Stimulated activated CD8-positive, alpha-beta memory T cell treated with anti-CD3 and anti-CD28 coated beads, Interleukin-12 subunit alpha, Interleukin-12 subunit beta, amount 100 ng/mL, for 24 hours (primary cell): ENCODE data around the gene ACTR6.

ENCODE experiments used
- DNase-seq: peaks from one replicate; pipeline ENCODE4 v3.0.0-alpha.2; 2020; ENCODE audit errors: extremely low read depth

ACTR6 gene

DNA sequence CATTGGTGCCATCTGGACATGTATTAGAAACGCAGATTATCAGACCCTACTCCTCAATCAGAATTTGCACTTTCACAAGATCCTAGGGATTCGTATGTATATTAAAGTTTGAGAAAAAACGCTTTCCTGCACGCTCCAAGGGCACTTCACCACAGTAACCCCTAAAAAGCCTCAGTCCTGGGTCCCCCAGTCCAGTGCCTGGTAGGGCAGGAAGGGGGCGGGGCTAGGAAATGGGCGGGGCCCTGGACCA, 65.9 kb downstream of the ACTR6 start:
- peak; percentile 91 for DNase-seq

DNA sequence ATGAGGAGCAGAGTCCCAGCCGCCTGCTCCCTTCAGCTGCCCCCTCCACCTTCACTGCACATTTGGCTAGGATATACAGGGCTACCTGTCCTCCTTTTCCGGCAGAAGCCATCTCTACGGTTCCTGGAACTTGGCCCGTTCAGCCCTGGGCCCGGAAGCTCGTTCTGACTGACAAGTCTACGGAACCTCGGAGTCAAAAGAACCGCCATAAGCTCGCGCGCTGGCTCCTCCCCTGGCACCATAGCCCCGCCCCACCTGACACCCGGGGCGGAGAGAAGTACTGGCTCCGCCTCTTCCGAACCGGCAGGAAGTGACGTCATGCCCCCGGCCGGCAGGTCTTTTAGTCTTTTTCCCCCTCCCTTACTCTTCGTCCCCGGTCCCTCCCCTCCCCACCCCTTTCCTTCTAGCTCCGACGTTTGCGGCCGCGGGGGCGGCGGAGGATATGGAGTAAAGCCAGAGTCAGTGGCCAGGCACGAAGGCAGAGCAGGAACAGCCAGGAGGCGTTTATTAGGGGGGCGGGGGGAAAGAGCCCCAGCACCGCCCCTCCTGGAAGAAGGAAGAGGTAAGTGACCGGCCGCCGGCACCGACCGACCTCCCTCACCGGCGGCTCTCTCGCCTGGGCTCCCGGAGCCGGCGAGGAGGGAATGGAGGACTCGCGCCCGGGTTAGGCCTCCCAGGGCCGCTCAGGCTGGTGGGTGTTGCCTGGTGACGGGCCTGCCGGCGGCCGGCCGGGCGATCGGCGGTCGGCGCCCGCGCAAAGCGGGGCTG, 66.4 kb downstream of the ACTR6 start, which contains the start of the genes DEPDC4 and SCYL2:
Gene DEPDC4 (minus strand): TSS at position 245 of the 768 bp plus-strand sequence. CDS start 3 bp downstream, at position 242.
Gene SCYL2 (plus strand): TSS at position 343 of the 768 bp plus-strand sequence. CDS start 15,794 bp downstream, outside the sequence.
- peak; percentile 73 for DNase-seq

DNA sequence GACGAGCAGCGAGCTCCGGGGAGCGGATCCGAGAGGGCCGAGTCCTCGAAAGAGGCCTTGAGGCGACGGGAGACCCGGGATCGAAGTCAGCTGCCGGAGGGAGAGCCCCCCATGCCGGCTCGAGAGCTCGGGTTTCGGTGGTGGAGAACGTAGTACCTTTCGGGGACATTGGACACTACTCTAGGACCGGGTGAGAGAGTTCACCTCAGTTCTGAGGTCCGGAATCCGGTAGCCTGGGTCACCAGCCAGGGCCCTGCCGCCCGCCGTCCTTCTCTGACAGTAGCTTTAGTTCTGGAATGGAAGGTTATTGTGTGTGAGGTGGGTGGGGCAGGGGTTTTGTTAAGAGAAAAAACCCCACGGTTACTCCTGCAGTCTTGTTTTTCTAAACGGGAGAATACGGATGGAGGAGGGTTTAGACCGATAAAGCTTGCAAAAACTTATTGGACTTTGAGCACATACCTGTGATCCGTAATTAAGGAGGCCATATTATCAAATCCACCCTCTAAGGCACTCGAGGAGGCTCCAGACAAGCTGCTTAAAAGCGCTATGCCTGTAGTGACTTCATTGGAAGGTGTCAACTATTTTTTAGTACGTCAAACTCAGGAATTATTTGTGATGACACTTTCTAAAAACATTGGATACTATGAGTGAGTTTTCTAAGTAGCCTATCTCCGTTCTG, 67.1 kb downstream of the ACTR6 start:
- DNase-seq = peak; percentile 1

DNA sequence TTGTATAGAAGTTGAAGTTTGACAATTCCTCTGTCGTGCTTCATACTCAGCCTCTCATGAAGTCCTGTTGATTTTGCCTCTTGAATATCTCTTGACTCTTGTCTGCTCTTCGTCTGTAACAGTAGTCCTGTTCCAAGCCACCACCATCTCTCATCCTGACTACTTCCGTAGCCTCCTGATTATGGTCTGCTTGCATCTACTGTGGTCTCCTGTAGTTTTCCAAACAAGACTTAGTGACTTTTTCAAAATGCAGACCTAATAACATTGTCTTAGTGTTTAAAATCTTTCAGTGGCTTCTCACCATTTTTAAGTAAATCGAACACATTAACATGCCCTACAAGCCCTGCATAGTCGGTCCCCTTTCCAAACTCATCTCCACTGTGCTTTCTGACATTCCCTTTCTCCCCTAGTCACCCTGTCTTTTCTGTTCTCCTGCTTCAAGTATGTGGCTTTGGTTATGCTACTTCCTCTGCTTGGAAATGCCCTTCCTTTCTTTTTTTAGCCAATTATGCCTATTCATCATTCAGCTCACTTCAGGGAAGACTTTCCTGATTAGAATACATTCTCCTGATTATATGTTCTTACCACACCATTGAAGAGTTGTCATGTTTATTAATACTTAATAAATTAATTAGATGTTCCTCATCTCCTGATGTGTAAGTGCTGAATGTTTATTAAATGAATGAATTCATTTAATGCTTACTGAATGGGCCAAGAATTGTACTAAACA, 68.4 kb downstream of the ACTR6 start:
- DNase-seq = no peak

DNA sequence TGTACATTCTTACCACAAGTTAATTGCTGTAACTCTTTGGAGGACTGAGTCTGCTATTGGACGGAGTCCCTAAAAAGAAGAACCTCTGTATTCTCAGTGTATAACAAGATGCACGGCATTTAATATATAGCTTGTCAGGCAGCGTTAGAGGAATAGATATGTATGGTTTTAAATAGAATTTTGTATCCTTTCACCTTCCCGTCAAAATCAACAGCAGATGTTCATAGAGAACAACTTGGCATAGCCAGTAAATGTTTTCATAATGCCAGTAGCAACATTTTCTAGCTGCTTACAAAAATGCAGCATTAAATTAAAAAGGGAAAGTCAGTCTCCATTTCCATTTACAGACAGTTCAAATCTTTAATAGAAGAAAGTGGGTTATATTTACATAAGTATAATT, 73.2 kb downstream of the ACTR6 start:
- no peak for DNase-seq
